Liver (tissue), 9 donors: Measurements from ENCODE around the gene CDRT4. TPM values are rescaled to one million over a fixed set of nuclear protein-coding genes. Genes with fewer than 3 reads are reported as not detected.

ENCODE experiments used
- DNase-seq: peaks from one replicate; pipeline ENCODE4 v3.0.0-alpha.2; 2017; ENCODE audit warnings: low spot score
- H3K27ac ChIP-seq, 2 donors: one replicate each; pipeline ENCODE4 v1.7.0; 2013; ENCODE audit warnings: inconsistent platforms in 2 of 2, low read length in 2 of 2, control low read depth in 1 of 2, low read depth in 1 of 2, mild to moderate bottlenecking in 1 of 2
- H3K27me3 ChIP-seq, 4 donors: one replicate each; pipeline versions ENCODE4 v1.6.1 to v1.7.0; 2013; ENCODE audit warnings: low read length in 3 of 4, inconsistent platforms in 1 of 4, mild to moderate bottlenecking in 1 of 4, moderate library complexity in 1 of 4; ENCODE audit not compliant: control insufficient read depth in 4 of 4, insufficient read depth in 4 of 4
- H3K36me3 ChIP-seq, 4 donors: one replicate each; pipeline versions ENCODE4 v1.6.1 to v1.7.0; 2013; ENCODE audit warnings: low read length in 3 of 4, mild to moderate bottlenecking in 3 of 4, low read depth in 1 of 4, moderate library complexity in 1 of 4; ENCODE audit not compliant: control insufficient read depth in 4 of 4, insufficient read depth in 3 of 4
- H3K4me1 ChIP-seq, 4 donors: one replicate each; pipeline versions ENCODE4 v1.6.1 to v1.7.0; 2013; ENCODE audit warnings: low read length in 3 of 4, mild to moderate bottlenecking in 3 of 4, moderate library complexity in 1 of 4; ENCODE audit not compliant: control insufficient read depth in 4 of 4, insufficient read depth in 4 of 4
- H3K4me3 ChIP-seq, 3 donors: one replicate each; pipeline versions ENCODE4 v1.6.1 to v1.7.0; 2013; ENCODE audit warnings: low read length in 3 of 3, control low read depth in 1 of 3, low read depth in 1 of 3, mild to moderate bottlenecking in 1 of 3
- H3K9ac ChIP-seq, 2 donors: one replicate each; pipeline ENCODE4 v1.7.0; 2013; ENCODE audit warnings: low read length in 2 of 2, mild to moderate bottlenecking in 2 of 2, moderate library complexity in 2 of 2, control low read depth in 1 of 2, low read depth in 1 of 2
- H3K9me3 ChIP-seq, 4 donors: one replicate each; pipeline versions ENCODE4 v1.6.1 to v1.7.0; 2013; ENCODE audit warnings: low read length in 3 of 4; ENCODE audit not compliant: control insufficient read depth in 4 of 4
- ATF3 ChIP-seq: IDR thresholded peaks from 2 replicates; pipeline ENCODE4 v1.6.1; 2016; ENCODE audit warnings: antibody characterized with exemption
- EGR1 ChIP-seq, 2 donors: IDR thresholded peaks; 2 replicates each; pipeline ENCODE4 v1.6.1; 2016 to 2018; ENCODE audit warnings: antibody characterized with exemption in 2 of 2, low read depth in 2 of 2
- FOXA1 ChIP-seq: IDR thresholded peaks from 2 replicates; pipeline ENCODE4 v1.6.1; 2016; ENCODE audit warnings: antibody characterized with exemption
- FOXA2 ChIP-seq: IDR thresholded peaks from 2 replicates; pipeline ENCODE4 v1.6.1; 2016; ENCODE audit warnings: antibody characterized with exemption
- GABPA ChIP-seq, 2 donors: IDR thresholded peaks in 1 of 2; conservative IDR thresholded peaks in 1 of 2; 2 replicates each; pipeline ENCODE4 v1.6.1; 2016; ENCODE audit warnings: antibody characterized with exemption in 2 of 2, mild to moderate bottlenecking in 1 of 2, moderate library complexity in 1 of 2
- HNF4A ChIP-seq, 2 donors: conservative IDR thresholded peaks; 2 replicates each; pipeline ENCODE4 v1.6.1; 2016; ENCODE audit warnings: antibody characterized with exemption in 2 of 2, mild to moderate bottlenecking in 2 of 2
- HNF4G ChIP-seq: IDR thresholded peaks from 2 replicates; pipeline ENCODE4 v1.6.1; 2016; ENCODE audit warnings: antibody characterized with exemption
- JUND ChIP-seq, 2 donors: IDR thresholded peaks; 2 replicates each; pipeline ENCODE4 v1.6.1; 2016; ENCODE audit warnings: antibody characterized with exemption in 2 of 2
- MAX ChIP-seq: IDR thresholded peaks from 2 replicates; pipeline ENCODE4 v1.6.1; 2016; ENCODE audit warnings: antibody characterized with exemption
- NR2F2 ChIP-seq: IDR thresholded peaks from 2 replicates; pipeline ENCODE4 v1.6.1; 2016; ENCODE audit warnings: antibody characterized with exemption
- RAD21 ChIP-seq, 2 donors: IDR thresholded peaks; 2 replicates each; pipeline ENCODE4 v1.6.1; 2016; ENCODE audit warnings: antibody characterized with exemption in 2 of 2, mild to moderate bottlenecking in 2 of 2
- SP1 ChIP-seq: IDR thresholded peaks from 2 replicates; pipeline ENCODE4 v1.6.1; 2018; ENCODE audit warnings: antibody characterized with exemption, mild to moderate bottlenecking
- TAF1 ChIP-seq: conservative IDR thresholded peaks from 2 replicates; pipeline ENCODE4 v1.6.1; 2016; ENCODE audit warnings: antibody characterized with exemption, mild to moderate bottlenecking
- YY1 ChIP-seq: IDR thresholded peaks from 2 replicates; pipeline ENCODE4 v1.6.1; 2016; ENCODE audit warnings: antibody characterized with exemption, mild to moderate bottlenecking
- ZBTB33 ChIP-seq: IDR thresholded peaks from 2 replicates; pipeline ENCODE4 v1.6.1; 2016; ENCODE audit warnings: antibody characterized with exemption
- WGBS: extraction: QIAGEN DNeasy Blood & Tissue Kit; methylation state at CpG from one replicate; pipeline ENCODE4 v1.1.7; 2013; 5-methylcytosine and 5-hydroxymethylcytosine counted together
- polyA plus RNA-seq, 2 donors: library from polyadenylated mRNA; stranded (reverse) in 1 of 2; unstranded in 1 of 2; fragments of 200-250 nt in 1 of 2; fragments of >200 nt in 1 of 2; fragmentation: Nextera tagmentation in 1 of 2; extraction: Ambion mirVana in 1 of 2; gene quantifications; one replicate each; pipeline versions ENCODE4 v1.2.1 to v1.2.3, GENCODE V29; 2013 to 2015
- total RNA-seq, 2 donors: library from RNA; depleted of rRNA; stranded (reverse); fragments of >200 nt; gene quantifications; one replicate each; pipeline ENCODE4 v1.2.3, GENCODE V29; 2014
- TF ChIP-seq, protein P1 (sequence below): IDR thresholded peaks from 2 replicates; pipeline ENCODE4 v1.6.1; 2016; ENCODE audit warnings: antibody characterized with exemption, mild to moderate bottlenecking
- TF ChIP-seq, protein P2 (sequence below): fragments of 150-350 bp; IDR thresholded peaks from 2 replicates; pipeline ENCODE4 v1.5.1; 2017; ENCODE audit warnings: improper control_type of control experiment, low read depth, low read length; ENCODE audit not compliant: missing input control
- donor health status: healthy.
- donor health status: healthy.
- donor health status: healthy.
- donor health status: healthy.
- donor health status: healthy.

Gene CDRT4
- total and polyA plus RNA-seq, 4 donors = 0.43 to 3.3 (median 1.8) TPM; not detected in 1

DNA sequence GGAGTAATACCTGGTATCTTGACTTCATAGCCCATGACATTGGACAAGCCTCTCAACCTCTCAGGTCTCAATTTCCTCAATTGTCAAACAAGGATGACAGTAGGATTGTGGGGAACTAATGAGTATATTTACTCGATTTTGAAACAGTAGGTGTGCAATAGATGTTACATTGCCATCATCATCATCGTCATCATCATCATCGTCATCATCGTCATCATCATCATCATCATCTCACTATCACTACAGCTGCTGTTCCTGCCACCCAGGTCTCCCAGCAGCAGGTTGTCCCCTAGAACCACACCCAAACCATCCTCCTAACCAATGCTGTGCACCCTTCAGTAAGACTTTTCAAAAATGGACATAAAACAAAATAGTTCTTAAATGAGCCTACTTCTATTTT lies 24.8 kb upstream of the CDRT4 start:
- Histone ChIP-seq H3K9me3 (no peaks in the 10 kb centered on the region), H3K4me1 (no peaks in the 10 kb centered on the region), H3K9ac (no peak overlapping the region), H3K27ac (no peak overlapping the region), H3K4me3 (no peak overlapping the region), H3K36me3 (no peaks in the 10 kb centered on the region), H3K27me3 (no peaks in the 10 kb centered on the region)
- DNase-seq = no peak
- 97% methylated on average over 4 of the region's 4 CpGs for WGBS
- TF ChIP-seq HNF4A (conservative IDR thresholded peaks at IDR 0.05) = no peak
- TF ChIP-seq FOXA1 = no peak
- no peak for TF ChIP-seq FOXA2
- no peak for TF ChIP-seq RAD21 (IDR thresholded peaks at IDR 0.05)
- TF ChIP-seq, protein P1, sequence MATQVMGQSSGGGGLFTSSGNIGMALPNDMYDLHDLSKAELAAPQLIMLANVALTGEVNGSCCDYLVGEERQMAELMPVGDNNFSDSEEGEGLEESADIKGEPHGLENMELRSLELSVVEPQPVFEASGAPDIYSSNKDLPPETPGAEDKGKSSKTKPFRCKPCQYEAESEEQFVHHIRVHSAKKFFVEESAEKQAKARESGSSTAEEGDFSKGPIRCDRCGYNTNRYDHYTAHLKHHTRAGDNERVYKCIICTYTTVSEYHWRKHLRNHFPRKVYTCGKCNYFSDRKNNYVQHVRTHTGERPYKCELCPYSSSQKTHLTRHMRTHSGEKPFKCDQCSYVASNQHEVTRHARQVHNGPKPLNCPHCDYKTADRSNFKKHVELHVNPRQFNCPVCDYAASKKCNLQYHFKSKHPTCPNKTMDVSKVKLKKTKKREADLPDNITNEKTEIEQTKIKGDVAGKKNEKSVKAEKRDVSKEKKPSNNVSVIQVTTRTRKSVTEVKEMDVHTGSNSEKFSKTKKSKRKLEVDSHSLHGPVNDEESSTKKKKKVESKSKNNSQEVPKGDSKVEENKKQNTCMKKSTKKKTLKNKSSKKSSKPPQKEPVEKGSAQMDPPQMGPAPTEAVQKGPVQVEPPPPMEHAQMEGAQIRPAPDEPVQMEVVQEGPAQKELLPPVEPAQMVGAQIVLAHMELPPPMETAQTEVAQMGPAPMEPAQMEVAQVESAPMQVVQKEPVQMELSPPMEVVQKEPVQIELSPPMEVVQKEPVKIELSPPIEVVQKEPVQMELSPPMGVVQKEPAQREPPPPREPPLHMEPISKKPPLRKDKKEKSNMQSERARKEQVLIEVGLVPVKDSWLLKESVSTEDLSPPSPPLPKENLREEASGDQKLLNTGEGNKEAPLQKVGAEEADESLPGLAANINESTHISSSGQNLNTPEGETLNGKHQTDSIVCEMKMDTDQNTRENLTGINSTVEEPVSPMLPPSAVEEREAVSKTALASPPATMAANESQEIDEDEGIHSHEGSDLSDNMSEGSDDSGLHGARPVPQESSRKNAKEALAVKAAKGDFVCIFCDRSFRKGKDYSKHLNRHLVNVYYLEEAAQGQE = no peak
- no peak for TF ChIP-seq YY1
- no peak for TF ChIP-seq EGR1 (IDR thresholded peaks at IDR 0.05; ENCODE audit: low read depth in 2 of 2)
- TF ChIP-seq ATF3 = no peak
- TF ChIP-seq, protein P2, sequence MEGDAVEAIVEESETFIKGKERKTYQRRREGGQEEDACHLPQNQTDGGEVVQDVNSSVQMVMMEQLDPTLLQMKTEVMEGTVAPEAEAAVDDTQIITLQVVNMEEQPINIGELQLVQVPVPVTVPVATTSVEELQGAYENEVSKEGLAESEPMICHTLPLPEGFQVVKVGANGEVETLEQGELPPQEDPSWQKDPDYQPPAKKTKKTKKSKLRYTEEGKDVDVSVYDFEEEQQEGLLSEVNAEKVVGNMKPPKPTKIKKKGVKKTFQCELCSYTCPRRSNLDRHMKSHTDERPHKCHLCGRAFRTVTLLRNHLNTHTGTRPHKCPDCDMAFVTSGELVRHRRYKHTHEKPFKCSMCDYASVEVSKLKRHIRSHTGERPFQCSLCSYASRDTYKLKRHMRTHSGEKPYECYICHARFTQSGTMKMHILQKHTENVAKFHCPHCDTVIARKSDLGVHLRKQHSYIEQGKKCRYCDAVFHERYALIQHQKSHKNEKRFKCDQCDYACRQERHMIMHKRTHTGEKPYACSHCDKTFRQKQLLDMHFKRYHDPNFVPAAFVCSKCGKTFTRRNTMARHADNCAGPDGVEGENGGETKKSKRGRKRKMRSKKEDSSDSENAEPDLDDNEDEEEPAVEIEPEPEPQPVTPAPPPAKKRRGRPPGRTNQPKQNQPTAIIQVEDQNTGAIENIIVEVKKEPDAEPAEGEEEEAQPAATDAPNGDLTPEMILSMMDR = no peak
- TF ChIP-seq ZBTB33 = no peak
- no peak for TF ChIP-seq JUND (IDR thresholded peaks at IDR 0.05)
- TF ChIP-seq GABPA (IDR thresholded peaks at IDR 0.05 in 1 of 2, conservative IDR thresholded peaks at IDR 0.05 in 1 of 2) = no peak
- no peak for TF ChIP-seq HNF4G
- TF ChIP-seq NR2F2 = no peak
- TF ChIP-seq MAX = no peak
- no peak for TF ChIP-seq TAF1
- TF ChIP-seq SP1 = no peak
